Measurements from ENCODE around the gene FHAD1.

FHAD1 gene

DNA sequence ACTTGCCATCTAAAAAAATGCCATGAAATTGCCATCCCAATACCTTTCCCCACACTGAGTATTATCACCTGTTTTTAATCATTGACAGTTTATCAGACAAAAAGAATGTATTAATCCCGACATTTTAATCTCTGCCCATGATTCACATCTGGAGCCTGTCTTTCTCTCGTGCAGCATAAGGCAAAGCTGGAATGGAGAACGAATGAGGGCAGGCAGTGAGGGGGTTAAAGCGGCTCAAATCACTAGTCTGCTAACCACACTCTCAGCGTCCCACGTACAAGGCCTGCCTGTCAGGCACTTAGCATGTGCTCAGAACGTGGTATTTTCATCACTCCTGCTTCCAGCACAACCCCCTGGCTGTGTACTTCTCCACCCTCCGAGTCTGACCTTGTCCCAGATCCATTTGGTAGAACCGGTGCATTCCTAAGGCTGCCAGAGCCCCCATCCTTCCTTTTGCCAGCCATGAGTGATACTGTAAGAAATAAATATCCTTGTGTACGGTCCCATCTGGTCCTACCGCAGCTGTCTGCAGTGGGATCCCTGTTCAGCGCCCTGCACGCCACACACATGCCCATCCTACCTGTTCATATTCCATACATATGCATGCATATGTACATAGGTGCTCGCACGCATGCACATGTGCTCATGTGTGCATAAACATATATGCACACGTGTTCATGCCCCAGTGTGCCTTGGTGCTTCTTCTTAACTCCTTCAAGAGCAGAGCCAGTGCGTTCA, 34.6 kb upstream of the FHAD1 start:
- peaks cover 5% of the 10 kb centered on the region for H3K27me3 Mint-ChIP-seq
- H3K36me3 Mint-ChIP-seq: no peaks in the 10 kb centered on the region
- no peak overlapping the region for H3K27ac Mint-ChIP-seq
- no peak overlapping the region for H3K4me3 Mint-ChIP-seq
- H3K4me1 Mint-ChIP-seq (ENCODE audit: low read depth): no peaks in the 10 kb centered on the region
- no peaks in the 10 kb centered on the region for H3K9me3 Mint-ChIP-seq (ENCODE audit: low read depth)

DNA sequence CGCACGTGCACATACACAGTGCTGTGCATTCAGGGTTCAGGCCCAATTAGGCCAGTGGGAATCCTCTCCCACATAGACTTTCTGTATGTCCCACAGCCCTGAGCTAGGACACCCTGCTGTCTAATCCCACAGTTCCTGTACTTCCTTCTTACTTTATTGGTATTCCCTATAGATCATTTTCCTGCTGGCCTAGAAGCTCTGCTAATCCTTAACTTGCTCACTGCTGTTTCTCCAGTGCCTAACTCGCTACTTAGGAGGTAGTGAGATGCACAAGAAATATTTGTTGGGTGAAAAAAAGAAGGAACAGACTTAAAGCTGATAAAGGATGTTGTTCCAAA, 34.1 kb upstream of the FHAD1 start:
- Mint-ChIP-seq H3K9me3 (ENCODE audit: low read depth) (no peaks in the 10 kb centered on the region), H3K27me3 (peaks cover 5% of the 10 kb centered on the region), H3K4me1 (ENCODE audit: low read depth) (no peaks in the 10 kb centered on the region), H3K27ac (no peak overlapping the region), H3K36me3 (no peaks in the 10 kb centered on the region), H3K4me3 (no peak overlapping the region)

DNA sequence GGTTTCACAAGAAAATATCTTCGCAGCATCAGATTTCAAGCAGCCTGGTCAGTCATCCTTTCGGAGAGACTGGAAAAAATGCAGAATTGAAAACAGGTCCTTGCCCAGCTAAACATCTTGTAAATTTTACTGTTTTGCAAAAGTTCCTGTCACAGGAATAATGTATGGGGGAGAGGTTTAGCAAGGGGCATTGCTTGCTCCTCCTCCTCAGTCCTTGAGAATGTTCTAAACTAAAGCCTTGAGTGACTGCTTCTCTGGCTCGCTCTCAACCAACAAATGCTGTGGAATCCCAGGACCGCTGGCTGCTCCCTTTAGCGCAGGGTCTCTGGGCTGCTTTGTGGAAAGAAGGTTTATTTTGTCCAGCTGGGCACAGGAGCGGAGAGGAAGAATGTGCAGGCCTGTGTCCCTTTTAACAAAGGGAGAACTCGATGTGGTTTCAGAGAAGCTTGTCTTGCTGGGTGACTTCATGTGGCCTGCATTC, 33.6 kb upstream of the FHAD1 start:
- Mint-ChIP-seq H3K36me3 (no peaks in the 10 kb centered on the region), H3K4me1 (ENCODE audit: low read depth) (no peaks in the 10 kb centered on the region), H3K9me3 (ENCODE audit: low read depth) (no peaks in the 10 kb centered on the region), H3K4me3 (no peak overlapping the region), H3K27ac (no peak overlapping the region), H3K27me3 (peaks cover 5% of the 10 kb centered on the region)

DNA sequence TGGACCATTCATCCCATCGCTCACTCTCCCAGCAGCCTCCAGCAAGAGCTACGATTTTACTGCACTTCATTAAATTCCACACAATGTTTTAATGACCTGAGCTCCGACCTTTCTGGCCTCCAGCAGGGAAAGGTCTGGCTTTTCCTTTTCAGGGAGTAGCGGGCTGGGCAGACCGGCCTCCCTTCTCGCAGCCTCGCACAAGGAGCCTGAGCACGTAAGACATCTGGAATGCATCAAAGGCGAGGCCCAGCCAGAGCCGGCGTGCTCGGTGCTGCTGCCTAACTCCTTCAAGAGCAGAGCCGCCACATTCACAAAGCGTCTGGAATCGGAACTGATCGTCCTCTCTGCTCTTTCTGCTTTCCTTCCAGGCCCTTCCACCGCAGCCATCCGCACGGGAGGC, 32.5 kb upstream of the FHAD1 start:
- no peaks in the 10 kb centered on the region for H3K9me3 Mint-ChIP-seq (ENCODE audit: low read depth)
- no peaks in the 10 kb centered on the region for H3K36me3 Mint-ChIP-seq
- H3K4me3 Mint-ChIP-seq: no peak overlapping the region
- H3K27ac Mint-ChIP-seq: no peak overlapping the region
- H3K27me3 Mint-ChIP-seq: peaks cover 7% of the 10 kb centered on the region
- H3K4me1 Mint-ChIP-seq (ENCODE audit: low read depth): no peaks in the 10 kb centered on the region

DNA sequence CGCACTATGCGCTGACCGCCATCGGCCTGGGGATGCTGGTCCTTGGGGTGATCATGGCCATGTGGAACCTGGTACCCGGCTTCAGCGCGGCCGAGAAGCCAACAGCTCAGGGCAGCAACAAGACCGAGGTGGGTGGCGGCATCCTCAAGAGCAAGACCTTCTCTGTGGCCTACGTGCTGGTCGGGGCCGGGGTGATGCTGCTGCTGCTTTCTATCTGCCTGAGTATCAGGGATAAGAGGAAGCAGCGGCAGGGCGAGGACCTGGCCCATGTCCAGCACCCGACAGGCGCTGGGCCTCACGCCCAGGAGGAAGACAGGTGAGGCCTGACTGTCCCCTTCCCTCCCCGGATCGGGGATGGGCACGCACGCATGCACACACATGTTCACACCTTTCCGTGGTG, 31.9 kb upstream of the FHAD1 start:
- Mint-ChIP-seq H3K9me3 (ENCODE audit: low read depth) (no peaks in the 10 kb centered on the region), H3K27ac (no peak overlapping the region), H3K4me3 (no peak overlapping the region), H3K27me3 (peaks cover 5% of the 10 kb centered on the region), H3K4me1 (ENCODE audit: low read depth) (no peaks in the 10 kb centered on the region), H3K36me3 (no peaks in the 10 kb centered on the region)

DNA sequence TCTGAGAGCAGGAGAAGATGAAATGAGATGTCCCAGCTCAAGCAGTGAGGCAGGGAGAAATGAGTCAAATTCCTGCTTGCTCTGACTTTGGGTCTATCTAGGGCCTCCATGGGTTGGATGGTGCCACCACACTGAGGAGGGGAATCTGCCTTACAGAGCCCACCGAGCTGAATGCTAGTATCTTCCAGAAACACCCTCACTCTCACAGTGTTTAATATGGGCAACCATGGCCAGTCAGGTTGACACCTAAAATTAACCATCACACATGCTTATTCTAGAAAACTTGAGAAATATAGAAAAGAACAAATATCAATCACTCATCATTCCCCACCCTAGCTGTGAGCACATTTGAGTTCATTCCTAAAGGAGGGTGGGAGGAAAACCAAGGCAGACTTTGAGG, 29.4 kb upstream of the FHAD1 start:
- Mint-ChIP-seq H3K36me3 (no peaks in the 10 kb centered on the region), H3K4me1 (ENCODE audit: low read depth) (no peaks in the 10 kb centered on the region), H3K27ac (no peak overlapping the region), H3K27me3 (peaks cover 3% of the 10 kb centered on the region), H3K9me3 (ENCODE audit: low read depth) (no peaks in the 10 kb centered on the region), H3K4me3 (no peak overlapping the region)

DNA sequence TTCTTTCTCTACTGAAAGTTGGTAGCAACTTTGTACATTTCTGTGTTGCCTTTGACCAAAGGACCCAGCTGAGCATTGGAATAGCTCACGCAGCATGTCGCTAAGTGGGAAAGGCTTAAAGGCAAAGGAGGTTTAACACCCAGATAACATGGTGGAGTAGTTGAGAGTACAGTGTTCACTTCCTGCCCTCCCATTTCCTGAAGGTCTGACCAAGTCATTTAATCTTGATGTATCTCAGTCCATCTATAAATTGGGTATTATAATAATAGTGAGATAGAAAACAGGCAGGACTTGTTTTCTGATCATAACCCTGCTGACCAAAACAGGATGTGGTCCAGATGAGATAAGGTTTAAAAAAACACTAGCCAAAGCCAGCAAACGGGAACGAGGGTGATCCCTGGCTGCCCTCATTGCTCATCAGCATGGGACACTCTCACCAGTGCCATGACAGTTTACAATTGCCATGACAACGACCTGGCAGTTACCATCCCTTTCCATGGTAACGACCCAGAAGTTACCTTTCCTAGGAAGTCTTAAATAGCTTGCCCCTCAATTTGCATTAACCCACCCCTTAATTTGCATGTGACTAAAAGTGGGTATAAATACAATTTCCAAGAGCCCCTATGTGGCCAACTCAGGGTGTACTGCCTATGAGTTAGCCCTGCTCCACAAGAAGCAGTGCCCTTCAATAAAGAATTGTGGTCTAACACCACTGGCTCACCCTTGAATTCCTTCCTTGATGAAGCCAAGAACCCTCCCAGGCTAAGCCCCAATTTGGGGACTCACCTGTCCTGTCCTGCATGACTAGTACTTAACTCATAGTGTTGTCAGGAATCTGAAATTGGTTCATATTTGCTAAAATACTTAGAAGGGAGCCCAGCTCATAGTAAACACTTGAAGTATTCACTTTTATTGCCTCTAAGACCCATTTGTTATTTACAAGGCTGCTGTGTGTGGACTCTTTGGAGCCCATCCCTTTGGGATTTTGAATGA, 28.4 kb upstream of the FHAD1 start:
- Mint-ChIP-seq H3K4me3 (no peak overlapping the region), H3K27me3 (peaks cover 3% of the 10 kb centered on the region), H3K9me3 (ENCODE audit: low read depth) (no peaks in the 10 kb centered on the region), H3K36me3 (no peaks in the 10 kb centered on the region), H3K27ac (no peak overlapping the region), H3K4me1 (ENCODE audit: low read depth) (no peaks in the 10 kb centered on the region)

DNA sequence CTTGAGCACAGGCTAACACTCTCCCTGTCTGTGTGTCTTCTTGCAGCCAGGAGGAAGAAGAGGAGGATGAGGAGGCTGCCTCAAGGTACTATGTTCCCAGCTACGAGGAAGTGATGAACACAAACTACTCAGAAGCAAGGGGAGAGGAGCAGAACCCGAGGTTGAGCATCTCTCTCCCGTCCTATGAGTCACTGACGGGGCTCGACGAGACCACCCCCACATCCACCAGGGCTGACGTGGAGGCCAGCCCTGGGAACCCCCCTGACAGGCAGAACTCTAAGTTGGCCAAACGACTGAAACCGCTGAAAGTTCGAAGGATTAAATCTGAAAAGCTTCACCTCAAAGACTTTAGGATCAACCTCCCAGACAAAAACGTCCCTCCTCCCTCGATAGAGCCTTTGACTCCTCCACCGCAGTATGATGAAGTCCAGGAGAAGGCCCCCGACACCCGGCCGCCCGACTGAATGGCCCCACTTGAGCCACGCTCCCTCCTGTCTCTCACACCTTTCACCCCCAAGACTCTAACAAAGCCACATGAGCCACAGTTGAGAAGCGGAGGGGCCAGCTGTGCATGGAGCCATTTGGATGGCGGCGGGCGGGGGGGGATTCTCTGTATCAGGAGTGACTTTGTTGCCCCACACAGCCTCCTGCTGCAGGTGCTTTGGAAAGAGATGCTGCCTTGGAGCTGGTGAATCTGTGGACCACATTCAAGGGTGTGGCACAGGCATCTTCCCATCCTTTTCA, 27.6 kb upstream of the FHAD1 start:
- H3K9me3 Mint-ChIP-seq (ENCODE audit: low read depth): no peaks in the 10 kb centered on the region
- H3K4me1 Mint-ChIP-seq (ENCODE audit: low read depth): no peaks in the 10 kb centered on the region
- H3K4me3 Mint-ChIP-seq: no peak overlapping the region
- peaks cover 3% of the 10 kb centered on the region for H3K27me3 Mint-ChIP-seq
- no peaks in the 10 kb centered on the region for H3K36me3 Mint-ChIP-seq
- H3K27ac Mint-ChIP-seq: no peak overlapping the region

DNA sequence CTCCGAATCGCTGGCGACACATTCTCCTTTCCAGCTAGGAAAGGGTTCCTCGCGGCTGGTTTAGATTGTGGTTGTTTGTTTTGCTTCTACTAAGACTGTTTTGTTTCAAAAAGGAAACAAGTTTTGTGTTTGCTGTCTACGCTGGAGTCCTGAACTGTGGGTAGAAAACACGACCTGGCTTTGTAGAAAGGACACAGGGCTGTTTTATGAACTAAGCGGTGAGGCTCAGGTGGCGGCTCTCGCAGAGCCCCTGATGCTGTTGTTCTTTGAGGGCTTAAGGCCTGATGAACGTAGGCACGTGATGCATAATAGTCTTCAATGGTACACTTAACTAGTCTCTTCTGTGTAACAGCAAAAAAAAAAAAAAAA, 27.0 kb upstream of the FHAD1 start:
- H3K4me3 Mint-ChIP-seq: no peak overlapping the region
- no peaks in the 10 kb centered on the region for H3K9me3 Mint-ChIP-seq (ENCODE audit: low read depth)
- H3K27ac Mint-ChIP-seq: no peak overlapping the region
- H3K27me3 Mint-ChIP-seq: peaks cover 3% of the 10 kb centered on the region
- H3K4me1 Mint-ChIP-seq (ENCODE audit: low read depth): no peaks in the 10 kb centered on the region
- H3K36me3 Mint-ChIP-seq: no peaks in the 10 kb centered on the region

DNA sequence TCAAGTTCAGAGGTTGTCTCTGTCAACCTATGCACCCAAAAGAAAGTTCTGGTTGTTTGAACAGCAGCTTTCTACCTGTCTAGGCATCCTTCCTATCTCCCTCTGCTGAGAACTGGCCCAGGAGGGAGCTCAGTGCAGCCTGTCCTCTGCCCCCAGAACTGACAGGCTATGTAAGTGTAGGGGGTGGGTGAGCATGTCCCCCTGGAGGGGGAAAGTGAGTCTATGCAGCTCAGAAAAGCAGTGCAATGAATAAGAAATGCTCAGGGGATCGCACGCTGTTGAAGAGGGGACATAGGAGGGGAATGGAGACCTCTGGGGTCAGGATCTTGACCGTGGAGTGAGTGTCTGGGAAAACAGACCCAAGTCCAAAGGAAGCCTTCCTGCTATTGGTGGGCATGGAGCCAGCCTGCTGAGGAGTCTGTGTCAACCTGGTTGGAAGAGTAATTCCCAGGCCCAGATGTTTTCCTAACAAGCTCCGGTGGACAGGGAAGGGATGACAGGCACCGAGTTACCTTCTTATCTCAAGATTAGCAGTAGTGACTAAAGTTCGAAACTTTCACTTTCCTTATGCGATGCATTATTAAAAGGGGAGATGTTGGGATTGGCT, 26.1 kb upstream of the FHAD1 start:
- Mint-ChIP-seq H3K27me3 (peaks cover 3% of the 10 kb centered on the region), H3K4me1 (ENCODE audit: low read depth) (no peaks in the 10 kb centered on the region)

DNA sequence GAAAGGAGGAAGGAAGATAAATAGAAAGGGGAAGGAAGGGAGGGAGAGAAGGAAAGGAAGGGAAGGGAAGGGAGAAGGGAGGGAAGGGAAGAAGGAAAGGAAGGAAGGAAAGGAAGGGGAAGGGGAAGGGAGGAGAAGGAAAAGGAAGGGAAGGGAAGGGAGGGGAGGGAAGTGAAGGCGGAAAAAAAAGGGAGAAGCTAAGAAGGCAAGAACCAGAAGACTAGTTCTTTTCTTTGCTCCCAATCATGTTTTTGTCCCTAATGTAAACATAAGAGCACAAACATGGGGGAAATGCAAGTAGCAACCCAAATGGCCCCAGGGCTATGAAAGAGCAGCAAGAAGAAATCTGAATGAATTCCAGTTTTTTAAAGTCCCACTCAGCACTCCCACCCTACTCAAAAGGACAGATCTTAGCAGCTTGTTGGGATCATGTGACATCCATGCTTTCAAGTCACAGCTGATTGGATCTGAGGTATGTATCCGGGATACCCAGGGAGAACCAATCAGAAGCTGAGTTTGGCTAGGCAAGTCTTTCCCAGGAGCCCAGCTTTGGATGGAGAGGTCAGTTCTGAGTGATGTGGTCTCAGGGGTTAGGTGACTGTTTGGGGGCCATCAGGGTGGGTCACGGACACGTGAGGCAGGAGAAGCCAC, 24.2 kb upstream of the FHAD1 start:
- Mint-ChIP-seq H3K27ac (no peak overlapping the region), H3K9me3 (ENCODE audit: low read depth) (no peaks in the 10 kb centered on the region), H3K4me3 (no peak overlapping the region), H3K4me1 (ENCODE audit: low read depth) (no peaks in the 10 kb centered on the region), H3K27me3 (peaks cover 2% of the 10 kb centered on the region), H3K36me3 (no peaks in the 10 kb centered on the region)

More for the DNA sequence above, 26.1 kb upstream of the FHAD1 start:
- Mint-ChIP-seq H3K36me3 (no peaks in the 10 kb centered on the region), H3K9me3 (ENCODE audit: low read depth) (no peaks in the 10 kb centered on the region), H3K27ac (no peak overlapping the region), H3K4me3 (no peak overlapping the region)

DNA sequence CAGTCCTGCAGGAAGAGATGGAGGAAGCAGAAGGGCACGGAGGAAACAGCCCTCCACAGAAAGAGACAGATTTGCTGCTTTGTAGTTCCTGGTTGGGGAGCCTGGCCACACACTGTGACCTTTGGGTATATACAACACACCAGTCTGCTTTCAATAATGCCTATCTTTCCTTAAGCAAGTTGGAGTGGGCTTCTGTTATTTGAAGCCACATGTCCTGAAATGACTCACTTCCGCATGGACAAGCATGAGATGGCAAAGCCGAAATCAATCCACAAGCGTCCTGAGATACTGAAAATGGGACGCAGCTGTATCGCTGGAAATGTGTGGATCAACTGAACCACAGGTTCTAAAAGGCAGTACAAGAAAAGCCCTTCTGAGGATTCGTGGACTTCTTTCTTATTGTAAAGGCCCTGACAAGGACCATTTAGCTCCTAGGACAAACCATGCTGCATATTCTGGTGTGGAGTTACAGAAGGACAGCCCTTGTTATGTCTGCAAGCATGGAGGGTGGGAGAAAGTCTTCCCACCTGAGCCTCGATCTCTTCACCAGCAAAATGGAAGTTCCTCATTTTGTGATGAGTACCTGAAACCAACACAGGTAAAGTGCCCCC, 22.7 kb upstream of the FHAD1 start:
- no peak overlapping the region for H3K27ac Mint-ChIP-seq
- no peak overlapping the region for H3K4me3 Mint-ChIP-seq
- no peaks in the 10 kb centered on the region for H3K27me3 Mint-ChIP-seq
- no peaks in the 10 kb centered on the region for H3K4me1 Mint-ChIP-seq (ENCODE audit: low read depth)
- H3K36me3 Mint-ChIP-seq: no peaks in the 10 kb centered on the region
- H3K9me3 Mint-ChIP-seq (ENCODE audit: low read depth): no peaks in the 10 kb centered on the region

DNA sequence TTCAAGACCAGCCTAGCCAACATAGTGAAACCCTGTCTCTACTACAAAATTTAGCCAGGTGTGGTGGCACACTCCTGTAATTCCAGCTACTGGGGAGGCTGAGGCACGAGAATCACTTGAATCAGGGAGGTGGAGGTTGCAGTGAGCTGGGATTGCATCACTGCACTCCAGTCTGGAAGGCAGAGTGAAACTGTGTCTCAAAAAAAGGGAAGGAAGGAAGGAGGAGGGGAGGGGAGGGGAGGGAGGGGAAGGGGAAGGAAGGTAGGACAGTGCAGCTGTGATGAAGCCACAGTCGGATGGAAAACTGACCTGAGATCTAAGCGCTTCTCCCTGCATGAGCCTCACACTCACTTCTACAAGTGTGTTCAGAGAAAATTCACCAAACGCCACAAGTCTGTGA, 22.0 kb upstream of the FHAD1 start:
- Mint-ChIP-seq H3K27me3 (no peaks in the 10 kb centered on the region), H3K36me3 (no peaks in the 10 kb centered on the region), H3K4me3 (no peak overlapping the region), H3K27ac (no peak overlapping the region), H3K4me1 (ENCODE audit: low read depth) (no peaks in the 10 kb centered on the region), H3K9me3 (ENCODE audit: low read depth) (no peaks in the 10 kb centered on the region)

DNA sequence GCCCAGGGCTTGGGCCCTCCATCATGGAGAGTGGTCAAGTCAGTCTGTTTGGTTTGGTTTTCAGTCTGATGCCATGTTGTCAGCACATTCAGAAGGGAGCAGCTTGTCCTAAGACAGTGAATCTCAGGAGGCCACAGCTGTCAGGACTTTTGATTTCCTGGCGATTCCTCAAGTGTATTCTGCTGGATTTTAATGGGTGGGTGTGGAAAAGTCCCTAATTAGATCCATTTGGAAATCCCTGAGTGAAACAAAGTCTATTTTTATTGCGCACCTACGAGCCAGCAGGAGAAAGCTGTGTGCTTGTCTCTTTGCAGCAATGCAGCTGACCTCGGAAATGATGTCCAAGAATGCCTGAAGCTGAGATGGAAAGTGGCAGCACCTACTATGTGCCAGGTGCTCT, 21.6 kb upstream of the FHAD1 start:
- H3K27me3 Mint-ChIP-seq: no peaks in the 10 kb centered on the region
- no peaks in the 10 kb centered on the region for H3K36me3 Mint-ChIP-seq
- H3K27ac Mint-ChIP-seq: no peak overlapping the region
- H3K9me3 Mint-ChIP-seq (ENCODE audit: low read depth): no peaks in the 10 kb centered on the region
- H3K4me3 Mint-ChIP-seq: no peak overlapping the region
- H3K4me1 Mint-ChIP-seq (ENCODE audit: low read depth): no peaks in the 10 kb centered on the region
